ENCODE measurements around the gene ZDHHC14.

DNA sequence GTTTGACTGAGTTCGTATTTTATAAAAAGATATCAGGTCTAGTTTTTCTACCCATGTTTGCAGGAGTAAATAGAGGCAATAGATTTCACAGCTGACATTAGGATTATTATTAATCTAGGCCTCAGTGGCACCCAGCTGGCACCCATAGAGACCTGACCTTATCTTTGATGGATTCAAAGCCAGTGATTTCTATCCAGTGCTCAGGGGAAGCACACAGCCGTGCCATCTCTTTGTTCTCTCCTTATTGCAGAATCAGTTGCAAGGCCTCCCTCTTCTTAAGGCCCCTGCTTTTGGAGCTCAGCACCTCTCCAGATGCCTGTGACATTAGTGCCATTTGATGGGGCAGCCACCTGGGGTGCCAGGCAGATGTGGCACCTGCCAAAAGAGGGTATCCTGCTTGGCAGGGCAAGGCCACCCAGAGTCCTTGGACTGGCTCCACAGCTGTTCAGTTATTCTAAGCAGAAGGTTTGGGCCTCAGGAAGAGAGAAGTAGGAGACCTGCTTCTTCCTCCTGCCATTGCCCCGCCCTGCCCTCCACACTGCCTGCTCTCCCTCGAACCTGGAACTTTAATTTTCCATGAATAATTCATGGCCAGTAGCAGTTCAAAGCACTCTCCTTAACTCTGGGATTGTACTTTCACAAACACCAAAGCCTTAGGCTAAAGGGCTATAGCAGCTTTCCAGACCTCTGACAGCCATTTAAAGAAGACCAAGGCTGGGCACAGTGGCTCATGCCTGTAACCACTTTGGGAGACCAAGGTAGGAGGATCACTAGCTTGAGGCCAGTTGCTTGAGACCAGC lies 206.3 kb downstream of the ZDHHC14 start:
- TF ChIP-seq, protein P1, sequence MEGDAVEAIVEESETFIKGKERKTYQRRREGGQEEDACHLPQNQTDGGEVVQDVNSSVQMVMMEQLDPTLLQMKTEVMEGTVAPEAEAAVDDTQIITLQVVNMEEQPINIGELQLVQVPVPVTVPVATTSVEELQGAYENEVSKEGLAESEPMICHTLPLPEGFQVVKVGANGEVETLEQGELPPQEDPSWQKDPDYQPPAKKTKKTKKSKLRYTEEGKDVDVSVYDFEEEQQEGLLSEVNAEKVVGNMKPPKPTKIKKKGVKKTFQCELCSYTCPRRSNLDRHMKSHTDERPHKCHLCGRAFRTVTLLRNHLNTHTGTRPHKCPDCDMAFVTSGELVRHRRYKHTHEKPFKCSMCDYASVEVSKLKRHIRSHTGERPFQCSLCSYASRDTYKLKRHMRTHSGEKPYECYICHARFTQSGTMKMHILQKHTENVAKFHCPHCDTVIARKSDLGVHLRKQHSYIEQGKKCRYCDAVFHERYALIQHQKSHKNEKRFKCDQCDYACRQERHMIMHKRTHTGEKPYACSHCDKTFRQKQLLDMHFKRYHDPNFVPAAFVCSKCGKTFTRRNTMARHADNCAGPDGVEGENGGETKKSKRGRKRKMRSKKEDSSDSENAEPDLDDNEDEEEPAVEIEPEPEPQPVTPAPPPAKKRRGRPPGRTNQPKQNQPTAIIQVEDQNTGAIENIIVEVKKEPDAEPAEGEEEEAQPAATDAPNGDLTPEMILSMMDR (IDR thresholded peaks at IDR 0.05; ENCODE audit: low read length), result no peak
- no peak for TF ChIP-seq EZH2 (optimal IDR thresholded peaks at IDR 0.05; ENCODE audit: low read depth, low read length)
